Glutamatergic neuron (in vitro differentiated cells): ENCODE data around the gene LY6G6D. TPM values are rescaled to one million over a fixed set of nuclear protein-coding genes. Genes with fewer than 3 reads are reported as not detected.

Experiments used
- DNase-seq: peaks from one replicate; pipeline ENCODE4 v3.0.0; 2022
- H3K27ac Mint-ChIP-seq: one replicate; pipeline ENCODE4 v1.8.0; 2020; ENCODE audit warnings: mild to moderate bottlenecking, mixed read lengths, inconsistent platforms; ENCODE audit not compliant: unreplicated experiment
- H3K27me3 Mint-ChIP-seq: one replicate; pipeline ENCODE4 v1.8.0; 2020; ENCODE audit warnings: mild to moderate bottlenecking, moderate library complexity, mixed read lengths, inconsistent platforms; ENCODE audit not compliant: unreplicated experiment
- H3K36me3 Mint-ChIP-seq: one replicate; pipeline ENCODE4 v1.8.0; 2020; ENCODE audit warnings: mild to moderate bottlenecking, mixed read lengths, inconsistent platforms; ENCODE audit not compliant: unreplicated experiment
- H3K4me1 Mint-ChIP-seq: one replicate; pipeline ENCODE4 v1.8.0; 2020; ENCODE audit warnings: mild to moderate bottlenecking, low read depth, mixed read lengths, inconsistent platforms; ENCODE audit not compliant: unreplicated experiment
- H3K4me3 Mint-ChIP-seq: one replicate; pipeline ENCODE4 v1.8.0; 2020; ENCODE audit warnings: mild to moderate bottlenecking, mixed read lengths, inconsistent platforms; ENCODE audit not compliant: unreplicated experiment
- H3K9me3 Mint-ChIP-seq: one replicate; pipeline ENCODE4 v1.8.0; 2020; ENCODE audit warnings: mild to moderate bottlenecking, moderate library complexity, mixed read lengths, inconsistent platforms; ENCODE audit not compliant: unreplicated experiment
- CTCF ChIP-seq: fragments of 200-600 bp; sonication (generic); IDR thresholded peaks from one replicate; pipeline ENCODE4 v1.5.0; 2021; ENCODE audit not compliant: partially characterized antibody, unreplicated experiment
- long read RNA-seq: library from polyadenylated mRNA; unstranded; transcript quantifications from one replicate; pipeline ENCODE4 v2.0.0, GENCODE V29; 2020; ENCODE audit not compliant: unreplicated experiment
- total RNA-seq: library from RNA; stranded (reverse); fragmentation: NEBNext Ultra II Directional; extraction: Animal tissue kit (Norgen Biotek cat#: 25700); gene quantifications from one replicate; pipeline ENCODE4 v1.2.1, GENCODE V29; 2021; ENCODE audit not compliant: unreplicated experiment

Gene LY6G6D
- total RNA-seq = not detected
- long read RNA-seq = 0 reads

- Mint-ChIP-seq H3K4me3 (peak within 1 kb of the TSS; percentile 75), H3K9me3 (peaks cover 14% of the 10 kb centered on the region), H3K27ac (peak within 1 kb of the TSS; percentile 62), H3K4me1 (peaks cover 17% of the 10 kb centered on the region), H3K36me3 (no peaks in the 10 kb centered on the region), H3K27me3 (peaks cover 7% of the 10 kb centered on the region)
- DNase-seq = no peak
- no peak for TF ChIP-seq CTCF
Measured at GRCh38 chr6:31715022-31715958, at the start of gene LY6G6D. TSS of gene LY6G6D (plus strand) at chr6:31715348. CDS start at chr6:31715356, 8 bp downstream.

- peak within 1 kb of the TSS; percentile 97 for H3K4me3 Mint-ChIP-seq
Measured at GRCh38 chr6:31665501-31666336, 49.4 kb upstream of the LY6G6D start, which contains the start of gene CSNK2B. TSS of gene CSNK2B (plus strand) at chr6:31666080. CDS start at chr6:31666832, 752 bp downstream.

GRCh38 chr6:31666337-31666965 lies 48.7 kb upstream of the LY6G6D start:
- Mint-ChIP-seq H3K27ac (peak overlapping the region; percentile 87), H3K9me3 (peaks cover 11% of the 10 kb centered on the region), H3K4me3 (peak overlapping the region; percentile 97), H3K4me1 (peaks cover 16% of the 10 kb centered on the region), H3K36me3 (no peaks in the 10 kb centered on the region), H3K27me3 (peaks cover 12% of the 10 kb centered on the region)
- no peak for DNase-seq
- TF ChIP-seq CTCF = no peak

More at GRCh38 chr6:31665501-31666336, 49.4 kb upstream of the LY6G6D start, which contains the start of gene CSNK2B:
- TF ChIP-seq CTCF = no peak
- Mint-ChIP-seq H3K9me3 (peaks cover 11% of the 10 kb centered on the region), H3K4me1 (peaks cover 19% of the 10 kb centered on the region), H3K27me3 (peaks cover 15% of the 10 kb centered on the region), H3K36me3 (no peaks in the 10 kb centered on the region), H3K27ac (peak within 1 kb of the TSS; percentile 99)
- DNase-seq = peak; percentile 97

- H3K27me3 Mint-ChIP-seq = peaks cover 6% of the 10 kb centered on the region
- H3K9me3 Mint-ChIP-seq = peaks cover 6% of the 10 kb centered on the region
- peaks cover 2% of the 10 kb centered on the region for H3K4me1 Mint-ChIP-seq
- DNase-seq = no peak
- H3K4me3 Mint-ChIP-seq = peak within 1 kb of the TSS; percentile 38
- H3K36me3 Mint-ChIP-seq = no peaks in the 10 kb centered on the region
- no peak for TF ChIP-seq CTCF
- H3K27ac Mint-ChIP-seq = no peak within 1 kb of the TSS
Measured at GRCh38 chr6:31669676-31670075, 45.5 kb upstream of the LY6G6D start, which contains the start of gene LY6G5B. TSS of gene LY6G5B (plus strand) at chr6:31669976. CDS start at chr6:31670951, 975 bp downstream.
